ENCODE data around the gene LRRC75B.
A peak's percentile ranks its signal among the peaks of the same experiment; 100 is the strongest.
"Not testable (repeated sequence)": the region's sequence is repeated elsewhere in the genome, so short reads cannot be mapped to it uniquely, and the experiment has no call there.

LRRC75B gene

GRCh38 chr22:24602847-24603769 is 10.2 kb upstream of the LRRC75B start, which contains the start of gene GGT1:
Gene GGT1, plus strand, starts transcription at chr22:24603193. Its CDS starts 7,889 bp downstream, at chr22:24611082.
- H3K27ac ChIP-seq (ENCODE audit: extremely low read depth, low read depth, low read length); H3K36me3 ChIP-seq (ENCODE audit: control insufficient read depth in 2 of 2, insufficient read depth in 1 of 2, low read length in 2 of 2); H3K4me1 ChIP-seq (ENCODE audit: control insufficient read depth, insufficient read depth, low read length); H3K4me3 ChIP-seq (ENCODE audit: low read depth, low read length); H3K9me3 ChIP-seq (ENCODE audit: control insufficient read depth, insufficient read depth, low read depth, low read length): not testable (repeated sequence)
- CTCF ChIA-PET = interaction anchor here (0.6 to 1.3 kb wide), 2 partner anchors 9 to 10 kb away, joined by 3 read pairs; partner anchors contain the start of gene LRRC75B
- TF ChIP-seq ZFHX2 (tag by site-specific recombination; conservative IDR thresholded peaks at IDR 0.05) (peak; percentile 60), ZBTB8A (tag by site-specific recombination; IDR thresholded peaks at IDR 0.05) (0 out of 2 replicates have a peak, but pooled peaks have one; percentile 21), GLIS1 (tag by site-specific recombination; IDR thresholded peaks at IDR 0.05) (peak; percentile 39; the same call in 1 of the 2 replicates), SCRT2 (tag by site-specific recombination; IDR thresholded peaks at IDR 0.05) (peak; percentile 32; the same call in 1 of the 2 replicates), SP3 (tag by site-specific recombination; IDR thresholded peaks at IDR 0.05) (0 out of 2 replicates have a peak, but pooled peaks have one; percentile 18), ZNF768 (tag by site-specific recombination; IDR thresholded peaks at IDR 0.05) (peak; percentile 97)
- POLR2A ChIA-PET = interaction anchor here (2.1 kb wide), 1 partner anchor 10 kb away, joined by 6 read pairs; no protein-coding TSS in a partner anchor

- ChIA-PET POLR2A (interaction anchor here (2.1 kb wide), 1 partner anchor 9 kb away, joined by 6 read pairs; no protein-coding TSS in a partner anchor), CTCF (interaction anchor here (1.3 kb wide), 1 partner anchor 9 kb away, joined by 3 read pairs; the partner anchor contains the start of gene LRRC75B)
- H3K4me3 ChIP-seq (ENCODE audit: low read depth, low read length); H3K4me1 ChIP-seq (ENCODE audit: control insufficient read depth, insufficient read depth, low read length); H3K27ac ChIP-seq (ENCODE audit: extremely low read depth, low read depth, low read length); H3K36me3 ChIP-seq (ENCODE audit: control insufficient read depth in 2 of 2, insufficient read depth in 1 of 2, low read length in 2 of 2); H3K9me3 ChIP-seq (ENCODE audit: control insufficient read depth, insufficient read depth, low read depth, low read length): not testable (repeated sequence)
These were observed 9.4 kb upstream of the LRRC75B start for GRCh38 chr22:24602105-24602749.

- no peaks in the 10 kb centered on the region for H3K36me3 ChIP-seq (ENCODE audit: control insufficient read depth in 2 of 2, insufficient read depth in 1 of 2, low read length in 2 of 2)
- ChIA-PET CTCF (interaction anchor here (0.6 to 1.3 kb wide), 2 partner anchors 8 to 738 kb away, joined by 3 read pairs; partner anchors contain the start of gene LRRC75B), POLR2A (no interaction called here)
These were observed 8.6 kb upstream of the LRRC75B start for GRCh38 chr22:24601217-24602104.

More at GRCh38 chr22:24601217-24602104, 8.6 kb upstream of the LRRC75B start:
- no peaks in the 10 kb centered on the region for H3K9me3 ChIP-seq (ENCODE audit: control insufficient read depth, insufficient read depth, low read depth, low read length)
- H3K4me1 ChIP-seq (ENCODE audit: control insufficient read depth, insufficient read depth, low read length) = peaks cover 5% of the 10 kb centered on the region
- H3K4me3 ChIP-seq (ENCODE audit: low read depth, low read length) = no peak overlapping the region
- TF ChIP-seq EGR2 (tag by site-specific recombination; IDR thresholded peaks at IDR 0.05; ENCODE audit: low read depth) (peak; percentile 7; the same call in 1 of the 2 replicates), ZBTB49 (tag by site-specific recombination; IDR thresholded peaks at IDR 0.05; ENCODE audit: low read depth) (no peak), ZNF76 (tag by site-specific recombination; IDR thresholded peaks at IDR 0.05; ENCODE audit: borderline replicate concordance, low read depth) (no peak), SALL2 (tag by site-specific recombination; IDR thresholded peaks at IDR 0.05; ENCODE audit: borderline replicate concordance) (no peak), ZNF239 (tag by site-specific recombination; IDR thresholded peaks at IDR 0.05) (no peak)
- H3K27ac ChIP-seq (ENCODE audit: extremely low read depth, low read depth, low read length) = no peak overlapping the region

Data from HEK293 (cell line).